ENCODE data around the gene NSUN5.
"Not testable (repeated sequence)": the region's sequence is repeated elsewhere in the genome, so short reads cannot be mapped to it uniquely, and the experiment has no call there.

Gene NSUN5

DNA sequence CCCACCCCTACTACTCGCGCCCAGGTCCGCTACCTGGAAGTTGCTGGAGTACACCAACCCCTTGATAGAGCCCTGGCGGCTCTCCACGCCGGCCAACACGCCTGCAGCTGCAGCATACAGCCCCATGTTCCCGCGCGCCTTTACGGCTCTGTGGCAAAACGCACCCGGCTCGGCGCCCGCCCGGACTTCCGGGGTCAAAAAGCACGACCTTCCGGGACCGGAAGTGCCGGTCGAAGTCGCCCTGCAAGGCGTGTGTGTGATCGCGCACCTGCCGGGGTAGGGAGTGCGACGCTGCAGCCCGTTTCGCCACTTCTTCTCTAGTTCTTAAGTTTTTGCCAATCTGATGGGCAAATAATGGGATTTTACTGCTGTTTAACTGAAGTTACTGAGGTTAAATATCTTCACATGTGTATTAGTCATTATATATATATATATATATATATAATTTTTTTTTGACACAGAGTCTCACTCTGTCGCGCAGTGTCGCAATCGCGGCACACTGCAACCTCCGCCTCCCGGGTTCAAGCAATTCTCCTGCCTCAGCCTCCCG lies at the start of gene NSUN5:
Gene NSUN5, minus strand, starts transcription at position 162 of the 550 bp plus-strand sequence. Its CDS starts 36 bp downstream, at position 126.
- DNase-seq, result peak; percentile 40

DNA sequence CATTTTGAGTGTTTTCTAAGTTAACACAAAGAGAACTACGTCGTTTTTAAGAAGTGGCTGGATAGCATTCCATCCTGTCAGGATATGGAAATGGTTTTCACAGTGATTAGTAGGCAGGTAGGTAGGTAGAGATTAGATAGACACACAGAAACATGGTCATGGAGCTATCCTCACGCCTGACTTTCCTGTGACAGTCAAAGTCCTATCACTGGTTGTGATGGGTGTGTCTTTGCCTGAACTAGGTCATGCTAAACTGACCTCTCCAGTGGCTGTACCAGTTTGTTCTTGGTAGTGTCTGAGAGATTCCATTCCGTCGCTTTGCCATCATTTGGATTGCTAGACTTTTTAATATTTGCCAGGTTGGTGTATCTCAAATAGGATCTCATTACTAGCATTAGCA lies 47.5 kb upstream of the NSUN5 start:
- no peak for DNase-seq

DNA sequence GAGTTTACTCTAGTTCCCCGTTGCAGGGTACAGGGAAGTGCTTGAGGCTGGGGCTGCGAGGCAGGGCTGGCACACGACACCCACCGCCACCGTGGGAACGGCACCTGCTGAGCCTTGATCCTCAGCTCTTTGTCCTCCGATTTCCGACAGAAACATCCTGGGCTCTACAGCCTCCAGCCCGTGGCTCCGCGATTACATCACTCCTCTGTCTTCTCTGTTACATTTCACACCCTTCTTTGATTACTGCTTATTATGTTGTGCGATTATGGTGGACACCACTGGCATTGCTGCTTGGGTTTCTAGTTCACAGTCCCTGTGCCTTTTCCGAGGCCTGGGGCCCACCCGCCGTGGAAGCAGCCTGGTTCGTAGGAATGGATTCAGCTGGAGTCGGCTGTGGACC lies 46.2 kb upstream of the NSUN5 start:
- no peak for DNase-seq

DNA sequence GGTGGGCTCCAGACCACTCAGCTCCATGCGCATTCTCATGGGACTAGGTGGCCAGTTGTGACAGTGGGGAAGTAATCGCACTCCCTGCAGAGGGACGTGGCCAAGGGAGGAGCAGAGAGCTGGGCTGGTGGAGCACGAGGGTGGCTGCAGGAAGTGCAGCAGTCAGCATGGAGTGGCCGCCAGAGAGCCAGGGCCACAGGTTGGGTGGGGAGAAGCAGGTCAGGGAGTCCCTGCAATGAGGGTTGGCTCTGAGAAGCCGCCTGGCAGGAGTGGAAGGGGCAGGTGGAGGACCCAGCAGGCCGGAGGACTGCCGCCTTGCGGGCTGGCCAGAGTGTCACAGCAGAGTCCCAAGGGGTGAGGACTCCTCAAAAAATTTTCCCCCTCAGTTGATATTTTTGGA lies 45.6 kb upstream of the NSUN5 start:
- DNase-seq, result no peak

DNA sequence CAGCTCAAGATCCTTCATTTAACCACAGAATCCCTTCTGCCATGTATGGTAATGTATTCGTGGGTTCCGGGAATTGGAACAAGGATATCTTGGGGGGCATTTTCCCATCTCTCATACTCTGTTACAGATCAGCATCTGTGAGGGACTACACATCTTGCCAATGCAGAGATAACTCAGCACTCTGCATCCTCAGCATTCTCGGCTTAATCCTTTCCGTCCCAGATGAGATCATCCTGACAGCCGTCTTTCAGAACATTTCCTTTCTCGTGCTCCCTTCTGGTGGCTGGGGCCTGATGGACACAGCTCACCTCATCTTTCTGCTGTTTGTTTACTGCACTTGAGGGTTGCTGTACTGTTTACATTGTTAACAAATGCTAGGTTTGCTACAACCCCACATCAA lies 44.6 kb upstream of the NSUN5 start:
- DNase-seq, result no peak

DNA sequence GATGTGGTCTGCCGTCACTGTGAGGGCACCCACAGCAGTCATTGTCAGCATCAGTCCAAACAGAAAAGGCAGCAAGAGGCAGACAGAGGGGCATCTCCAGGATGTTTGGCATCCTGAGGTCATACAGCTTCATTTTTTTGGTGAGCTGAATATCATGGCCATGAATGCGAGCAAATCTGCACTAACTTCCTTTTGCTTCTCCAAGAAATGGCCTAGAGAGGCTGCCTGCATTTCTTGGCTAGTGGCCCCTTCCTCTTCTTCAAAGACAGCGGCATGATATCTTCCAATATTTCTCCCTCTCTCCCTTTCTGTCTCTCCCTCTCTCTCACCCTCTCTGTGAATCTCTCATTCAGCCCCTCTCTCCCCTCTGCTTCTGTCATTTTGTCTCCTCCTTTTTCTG lies 44.2 kb upstream of the NSUN5 start:
- no peak for DNase-seq

DNA sequence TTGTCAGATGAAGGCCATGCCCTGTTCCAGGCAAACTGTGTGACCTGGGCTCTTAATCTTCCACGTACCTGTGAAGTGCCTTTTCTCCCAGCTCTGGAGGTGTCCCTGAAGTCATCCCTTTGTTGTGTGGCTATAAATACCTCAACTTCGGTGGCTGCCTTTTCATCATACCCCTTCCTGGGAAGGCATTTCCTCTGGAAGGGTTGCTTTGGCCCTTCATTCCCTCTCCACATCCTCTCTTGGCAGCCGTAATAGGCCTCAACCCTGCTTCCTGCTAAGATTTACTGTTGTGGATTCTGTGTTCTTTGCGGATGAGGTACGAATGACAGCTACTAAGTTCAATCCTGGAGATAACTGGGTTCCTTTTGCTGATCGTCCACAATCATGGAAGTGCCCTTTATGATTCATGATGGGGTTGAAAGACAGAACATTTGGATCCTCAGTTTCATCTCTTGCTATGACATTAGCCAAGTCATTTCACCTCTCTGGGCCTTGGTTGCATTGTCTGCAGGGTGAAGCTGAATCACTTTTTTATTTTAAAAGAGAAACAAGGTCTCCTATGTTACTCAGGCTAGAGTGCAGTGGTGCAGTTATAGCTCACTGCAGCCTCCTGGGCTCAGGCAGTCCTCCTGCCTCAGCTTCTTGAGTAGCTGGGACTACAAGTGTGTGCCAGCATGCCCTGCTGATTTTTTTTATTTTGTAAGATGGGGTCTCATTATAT lies 43.0 kb upstream of the NSUN5 start:
- DNase-seq, result no peak

DNA sequence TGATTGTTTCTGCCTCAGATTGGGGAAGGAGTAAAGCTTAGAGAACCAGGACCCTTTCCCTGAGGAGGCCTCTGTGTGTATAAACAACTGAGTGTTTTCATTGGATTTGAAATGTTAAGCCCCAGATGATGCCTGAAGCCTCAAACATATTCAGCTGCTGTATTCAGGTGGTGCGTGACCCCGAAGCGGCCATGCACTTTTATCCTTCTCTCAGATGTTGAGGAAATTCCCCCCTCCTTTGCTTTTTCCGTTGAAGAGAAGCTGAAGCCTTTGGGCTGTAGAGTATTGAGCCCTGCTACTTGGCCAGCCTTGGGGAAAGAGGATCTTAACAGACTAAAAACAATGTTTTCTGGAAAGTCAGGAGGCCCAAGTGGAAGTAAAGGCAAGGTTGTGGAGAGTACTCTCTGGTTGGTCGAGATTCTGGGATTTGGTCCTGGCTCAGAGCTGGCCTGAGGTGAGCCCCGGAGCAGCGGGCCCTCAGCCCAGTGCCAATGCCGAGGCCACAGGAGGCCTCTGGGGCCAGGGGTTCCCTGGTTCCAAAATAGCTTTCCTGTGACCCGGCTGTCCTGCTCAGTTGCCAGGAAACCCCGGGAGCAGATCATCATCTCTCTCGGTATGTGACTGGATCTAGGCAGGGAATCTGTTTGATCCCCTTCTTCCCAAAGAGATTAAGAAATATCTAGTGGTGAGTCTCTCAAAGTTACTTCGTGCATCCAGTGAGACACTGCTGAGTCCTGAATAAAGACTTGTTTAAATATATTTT lies 41.9 kb upstream of the NSUN5 start:
- DNase-seq, result no peak

DNA sequence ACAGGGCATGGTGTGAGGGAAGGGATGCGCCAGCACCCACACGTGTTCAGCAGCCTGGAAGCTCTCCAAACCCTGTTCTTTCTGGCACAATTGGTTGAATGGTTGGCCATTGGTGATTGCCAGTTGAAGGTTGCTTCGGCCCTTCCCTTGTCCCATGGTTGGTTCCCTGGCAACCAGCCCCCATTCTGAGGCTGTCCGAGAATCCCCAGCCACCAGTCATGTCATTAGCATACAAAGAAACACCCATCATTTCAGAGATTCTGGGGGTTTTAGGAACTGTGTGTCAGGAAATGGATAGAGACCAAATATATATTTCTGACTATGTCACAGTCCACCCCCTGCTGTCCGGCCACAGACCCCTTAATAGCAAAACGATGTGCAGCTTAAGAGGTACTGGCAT lies 41.1 kb upstream of the NSUN5 start:
- no peak for DNase-seq

DNA sequence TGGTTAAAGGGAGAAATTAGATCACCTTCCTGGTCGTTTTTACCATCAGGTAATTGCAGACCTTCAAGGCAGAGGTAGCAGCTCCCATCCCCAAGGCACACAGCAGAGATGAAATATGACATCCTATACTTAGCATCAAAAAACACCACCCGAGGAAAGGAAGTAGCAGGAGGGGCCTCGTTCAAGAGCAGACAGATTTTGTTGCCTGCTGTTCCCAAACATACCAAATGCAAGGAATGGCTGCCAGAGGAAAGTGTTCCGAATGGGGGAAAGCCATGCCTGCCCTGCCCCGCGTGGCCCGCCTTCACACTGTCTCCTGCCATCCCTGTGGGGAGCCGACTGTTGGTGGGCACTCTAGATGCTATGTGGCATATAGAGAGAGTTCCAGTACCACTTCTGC lies 37.3 kb upstream of the NSUN5 start:
- DNase-seq, result no peak

DNA sequence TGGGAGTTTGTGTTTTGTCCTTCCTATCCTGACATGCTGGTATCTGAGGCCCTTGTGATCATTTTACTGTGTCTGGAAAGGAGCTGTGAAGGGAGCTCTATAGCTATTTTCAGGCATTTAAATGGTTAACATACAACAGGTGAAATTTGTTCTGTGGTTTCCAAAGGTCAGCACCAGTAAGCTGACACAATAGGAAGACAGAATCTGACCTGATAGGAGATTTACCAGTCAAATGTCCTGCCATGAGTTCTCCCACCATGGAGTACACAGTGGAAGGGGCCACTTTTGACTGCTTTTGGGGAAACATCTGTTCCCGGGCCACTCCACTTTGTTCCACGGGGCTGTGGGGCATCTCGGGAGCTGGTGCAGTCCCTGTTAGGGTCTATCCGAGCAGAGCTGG lies 36.9 kb upstream of the NSUN5 start:
- no peak for DNase-seq

DNA sequence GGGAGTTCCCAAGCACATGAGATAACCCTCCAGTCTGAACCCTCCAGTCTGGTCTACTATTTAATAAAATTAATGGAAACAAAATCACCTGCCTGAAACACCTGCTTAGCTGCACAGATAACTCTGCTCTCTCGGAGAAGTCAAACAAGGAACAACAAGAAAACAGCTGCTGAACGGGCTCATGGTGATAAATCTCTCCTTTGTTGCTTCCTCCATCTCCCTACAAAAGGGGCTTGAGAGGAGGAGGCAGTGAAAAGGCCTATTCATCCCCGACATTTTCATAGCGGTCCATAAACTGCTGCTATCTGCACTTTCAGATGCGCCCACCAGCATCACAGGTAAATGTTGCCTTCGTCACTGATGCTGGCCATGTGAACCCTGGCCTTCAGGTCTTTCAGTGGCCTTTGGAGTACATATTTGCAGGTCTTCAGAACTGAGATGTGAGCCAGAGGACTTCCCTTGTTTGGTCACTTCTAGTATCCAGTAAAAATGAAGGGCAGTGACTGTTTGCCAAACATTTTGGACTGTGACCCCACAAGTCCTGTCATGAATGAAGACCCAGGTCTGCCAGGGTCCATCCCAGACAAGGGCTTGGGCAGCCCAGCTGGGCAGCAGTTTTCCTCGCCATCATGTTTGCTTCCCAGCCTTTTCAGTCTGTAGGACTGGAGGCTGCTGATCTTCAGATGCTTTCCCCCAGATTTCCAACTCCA lies 35.2 kb upstream of the NSUN5 start:
- DNase-seq, result no peak

DNA sequence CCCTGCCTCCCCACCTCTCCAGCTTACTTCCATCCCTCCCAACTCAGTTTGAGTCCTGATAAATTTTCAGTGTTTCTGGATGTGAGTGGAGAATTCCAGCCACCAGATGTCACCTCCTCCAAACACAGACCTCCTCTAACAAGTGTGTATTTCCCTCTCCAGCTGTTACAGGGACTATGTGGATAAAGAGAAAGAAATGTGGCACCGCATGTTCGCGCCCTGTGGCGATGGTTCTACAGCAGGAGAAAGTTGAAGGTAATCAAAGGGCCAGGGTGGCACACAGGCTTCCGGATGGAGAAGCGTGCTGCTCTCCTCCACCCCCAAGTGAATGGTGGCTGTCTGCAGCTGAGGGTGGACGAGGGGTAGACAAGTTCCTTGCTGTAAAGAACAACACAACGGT lies 34.0 kb upstream of the NSUN5 start:
- peak; percentile 11 for DNase-seq

DNA sequence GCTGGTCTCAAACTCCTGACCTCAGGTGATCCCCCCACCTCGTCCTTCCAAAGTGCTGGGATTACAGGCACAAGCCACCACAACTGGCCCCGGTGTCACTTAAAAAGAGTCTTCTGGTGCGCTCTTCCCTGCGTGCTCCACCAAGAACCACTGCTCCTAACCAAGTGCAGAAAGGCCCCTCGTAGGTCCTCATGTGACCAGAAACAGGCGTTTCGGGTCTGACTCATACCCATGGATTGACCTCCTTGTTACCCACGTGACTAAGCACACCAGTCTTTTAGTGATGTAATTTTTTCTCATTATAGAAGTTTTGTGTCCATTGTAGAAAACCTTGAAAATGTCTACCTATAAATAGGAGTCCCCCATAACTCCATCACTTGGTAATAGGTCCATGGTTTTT lies 33.3 kb upstream of the NSUN5 start:
- DNase-seq, result no peak

DNA sequence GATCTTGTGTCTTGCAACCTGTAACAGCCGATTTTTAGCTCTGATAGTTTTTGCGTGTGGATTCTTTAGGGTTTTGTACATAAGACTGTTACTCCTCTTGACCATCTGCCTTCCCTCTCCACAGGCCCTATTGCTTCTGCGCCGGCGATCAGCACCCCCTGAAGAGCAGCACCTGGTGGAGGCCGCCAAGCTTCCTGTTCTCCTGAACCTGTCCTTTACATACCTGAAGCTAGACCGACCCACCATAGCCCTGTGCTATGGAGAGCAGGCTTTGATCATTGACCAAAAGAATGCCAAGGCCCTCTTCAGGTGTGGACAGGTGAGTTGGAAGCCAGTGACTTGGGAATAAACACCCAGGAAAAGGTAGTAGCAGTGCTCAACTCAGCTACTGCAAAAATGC lies 31.9 kb upstream of the NSUN5 start:
- DNase-seq, result no peak

DNA sequence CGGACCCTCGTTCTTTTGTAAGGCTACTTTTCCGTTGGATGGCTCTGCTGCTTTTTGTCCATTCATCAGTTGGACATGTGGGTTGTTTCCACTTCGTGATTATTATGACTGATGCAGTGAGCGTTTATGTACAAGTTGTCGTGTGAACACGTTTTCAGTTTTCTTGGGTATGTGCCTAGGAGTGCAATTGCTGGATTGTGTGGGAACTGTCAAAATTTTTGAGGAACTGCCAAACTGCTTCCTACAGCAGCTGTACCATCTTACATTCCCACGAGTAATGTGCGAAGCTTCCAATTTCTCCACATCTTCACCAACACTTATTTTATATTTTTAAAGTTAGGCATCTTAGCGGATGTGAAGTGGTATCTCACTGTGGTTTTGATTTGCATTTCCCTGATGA lies 29.7 kb upstream of the NSUN5 start:
- DNase-seq, result no peak

DNA sequence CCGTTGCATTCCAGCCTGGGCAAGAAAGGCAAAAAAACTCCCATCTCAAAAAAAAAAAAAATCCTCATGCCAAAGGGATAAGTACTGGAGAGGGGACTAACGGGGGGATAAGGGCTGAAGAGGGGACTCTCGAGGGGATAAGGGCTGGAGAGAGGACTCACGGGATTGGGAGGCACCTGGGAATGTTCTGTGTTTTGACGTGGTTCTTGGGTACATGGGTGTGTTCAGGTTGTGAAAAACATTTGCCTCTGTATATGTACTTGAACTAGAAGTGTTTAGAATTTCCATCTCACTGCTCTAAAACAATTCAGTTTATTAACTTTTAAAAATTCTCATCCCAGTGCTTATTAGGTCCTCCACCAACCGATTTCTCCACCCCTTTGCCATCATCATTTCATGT lies 23.8 kb upstream of the NSUN5 start:
- DNase-seq, result no peak

DNA sequence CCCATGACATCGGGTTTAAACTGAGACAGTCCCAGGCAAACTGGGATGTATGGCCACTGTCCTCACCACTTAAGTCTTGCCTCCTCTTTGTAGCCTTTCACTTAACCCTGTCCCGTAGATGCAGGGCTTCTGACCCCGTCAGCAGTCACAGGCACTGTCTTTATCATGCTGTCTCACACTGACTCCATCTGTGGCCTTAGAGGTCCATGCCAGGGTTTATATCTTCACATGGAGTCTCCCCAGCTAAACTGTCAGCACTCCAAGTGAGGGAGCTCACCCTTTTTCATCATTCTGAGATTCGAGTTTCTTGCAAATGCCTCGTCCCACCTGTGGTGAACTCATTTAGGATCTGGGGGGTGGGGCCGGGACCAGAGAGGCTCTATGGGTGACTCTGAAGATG lies 22.1 kb upstream of the NSUN5 start:
- no peak for DNase-seq

DNA sequence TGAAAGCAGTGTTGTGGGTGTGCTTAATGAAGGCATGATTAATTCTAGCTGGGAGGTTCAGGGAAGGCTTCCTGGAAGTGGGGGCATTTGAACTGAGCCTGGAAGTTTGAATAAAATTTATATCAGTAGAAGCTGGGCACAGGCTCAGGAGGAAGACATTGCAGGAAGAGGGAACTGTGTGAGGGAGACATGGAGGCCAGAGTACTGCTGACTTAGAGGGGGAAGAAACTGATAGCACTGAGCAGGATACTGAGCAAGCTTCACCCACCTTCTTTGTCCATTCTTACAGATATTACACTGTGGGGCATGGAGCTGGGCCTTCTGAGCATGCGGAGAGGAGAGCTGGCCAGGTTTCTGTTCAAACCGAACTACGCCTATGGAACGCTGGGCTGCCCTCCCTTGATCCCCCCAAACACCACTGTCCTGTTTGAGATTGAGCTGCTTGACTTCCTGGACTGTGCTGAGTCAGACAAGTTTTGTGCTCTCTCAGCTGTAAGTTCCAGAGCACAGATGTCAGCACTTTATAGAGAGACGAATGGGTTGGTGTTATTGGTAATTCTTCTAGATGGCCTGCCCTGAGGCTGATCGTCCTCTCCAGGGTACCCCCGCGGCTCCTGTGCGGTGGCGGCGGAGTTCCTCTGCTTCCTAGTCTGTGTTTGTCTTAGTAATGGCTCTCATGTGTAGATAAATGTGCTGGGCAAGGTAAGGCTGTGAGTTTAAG lies 21.4 kb upstream of the NSUN5 start:
- peak; percentile 13 for DNase-seq

DNA sequence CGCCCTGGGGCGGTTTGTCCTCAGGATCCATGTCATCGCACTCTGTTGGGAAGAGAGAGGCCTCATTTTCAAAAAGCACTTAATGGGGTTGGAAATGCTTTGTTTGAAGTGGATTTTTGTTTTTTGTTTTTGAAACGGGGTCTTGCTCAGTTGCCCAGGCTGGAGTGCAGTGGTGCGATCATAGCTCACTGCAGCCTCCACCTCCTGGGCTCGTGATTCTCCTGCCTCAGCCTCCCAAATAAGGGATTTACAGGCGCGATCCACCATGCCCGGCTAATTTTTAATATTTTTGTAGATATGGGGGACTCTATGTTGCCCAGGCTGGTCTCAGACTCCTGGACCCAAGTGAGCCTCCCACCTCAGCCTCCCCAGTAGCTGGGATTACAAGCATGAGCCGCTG lies 20.1 kb upstream of the NSUN5 start:
- no peak for DNase-seq

DNA sequence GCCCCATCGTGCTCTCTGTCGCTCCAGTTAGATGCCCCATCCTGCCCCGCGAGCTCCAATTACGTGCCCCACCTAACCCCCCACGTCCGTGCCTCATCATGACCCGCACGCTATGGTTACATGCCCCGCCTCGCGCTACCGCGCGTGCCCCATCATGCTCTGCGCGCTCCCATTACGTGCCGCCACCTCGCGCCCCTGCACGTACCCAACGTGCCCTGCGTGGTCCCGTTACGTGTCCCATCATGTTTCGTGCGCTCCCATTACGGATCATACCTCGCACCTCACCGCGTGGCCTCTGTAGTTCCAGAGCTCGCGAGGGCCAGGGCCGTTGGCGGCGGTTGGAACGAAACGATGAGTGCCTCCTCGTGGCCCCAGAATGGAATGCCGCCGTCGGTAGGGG lies 19.3 kb upstream of the NSUN5 start, which contains the start of the genes FKBP6 and TRIM50:
Gene FKBP6, plus strand, starts transcription at position 240 of the 400 bp plus-strand sequence. CDS start 268 bp downstream, outside the sequence.
Gene TRIM50, minus strand, starts transcription at position 161 of the 400 bp plus-strand sequence. CDS start 3,295 bp downstream, outside the sequence.
- not testable (repeated sequence) for DNase-seq

DNA sequence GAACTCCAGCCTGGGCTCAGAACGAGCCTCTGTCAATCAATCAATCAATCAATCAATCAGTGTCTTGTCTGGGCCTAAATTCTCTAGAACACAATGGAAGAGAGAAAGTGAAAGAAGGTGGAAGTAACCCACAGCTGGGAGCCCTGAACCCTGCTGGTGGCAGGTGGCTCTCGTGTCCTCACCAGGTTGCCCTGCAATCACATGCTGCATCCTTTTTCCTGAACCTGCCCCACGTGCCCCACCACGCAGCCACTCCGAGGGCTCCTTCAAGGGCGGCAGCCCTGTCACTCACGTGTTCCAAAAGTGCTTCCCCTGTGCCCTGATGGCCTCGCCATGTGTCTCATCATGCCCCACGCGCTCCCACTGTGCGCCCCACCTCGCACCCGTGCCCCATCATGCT lies 18.8 kb upstream of the NSUN5 start:
- not testable (repeated sequence) for DNase-seq

DNA sequence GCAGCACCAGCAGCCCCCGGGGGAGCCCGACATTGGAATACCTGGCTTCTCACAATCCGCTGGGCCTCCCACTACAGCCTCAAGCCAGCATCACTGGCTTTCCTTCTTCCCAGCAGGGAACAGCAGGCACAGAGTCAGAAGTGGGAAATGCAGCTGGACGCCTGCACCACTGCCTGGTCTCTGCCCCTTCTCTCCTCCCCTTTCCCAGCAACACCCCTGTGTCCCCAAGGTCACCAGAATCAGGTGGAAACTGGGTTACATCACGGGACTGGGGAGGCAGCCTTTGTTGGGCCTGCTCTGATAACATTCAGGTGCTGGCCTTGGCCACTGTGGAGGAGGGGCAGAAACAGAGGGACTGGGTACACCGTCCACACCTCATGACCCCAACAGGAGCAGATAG lies 16.8 kb upstream of the NSUN5 start:
- not testable (repeated sequence) for DNase-seq
